Measurements from ENCODE around the gene RAI1. TPM values are rescaled to one million over a fixed set of nuclear protein-coding genes. Genes with fewer than 3 reads are reported as not detected.

RAI1 gene
- polyA plus RNA-seq, 1 donor, result 17.8 TPM

DNA sequence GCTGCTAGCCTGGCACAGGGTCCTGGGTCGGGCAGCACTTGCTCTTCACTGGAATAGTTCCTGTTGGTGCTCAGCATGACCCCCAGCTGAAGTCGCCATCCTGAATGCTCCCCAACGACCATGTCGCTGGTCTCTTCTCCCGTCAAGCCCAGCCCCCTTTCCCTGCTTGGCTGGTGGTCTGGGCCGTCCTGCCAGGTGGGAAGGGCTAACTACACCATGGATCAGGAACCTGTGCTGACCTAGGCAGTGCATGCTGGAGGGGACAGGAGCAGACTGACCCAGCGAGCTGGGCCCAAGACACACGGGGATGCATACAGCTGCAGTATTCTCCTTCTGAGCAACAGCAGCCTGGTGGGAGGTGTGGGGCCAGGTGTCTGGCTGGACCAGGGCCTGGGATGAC, 164.7 kb downstream of the RAI1 start:
- DNase-seq (ENCODE audit: low read depth), result no peak

DNA sequence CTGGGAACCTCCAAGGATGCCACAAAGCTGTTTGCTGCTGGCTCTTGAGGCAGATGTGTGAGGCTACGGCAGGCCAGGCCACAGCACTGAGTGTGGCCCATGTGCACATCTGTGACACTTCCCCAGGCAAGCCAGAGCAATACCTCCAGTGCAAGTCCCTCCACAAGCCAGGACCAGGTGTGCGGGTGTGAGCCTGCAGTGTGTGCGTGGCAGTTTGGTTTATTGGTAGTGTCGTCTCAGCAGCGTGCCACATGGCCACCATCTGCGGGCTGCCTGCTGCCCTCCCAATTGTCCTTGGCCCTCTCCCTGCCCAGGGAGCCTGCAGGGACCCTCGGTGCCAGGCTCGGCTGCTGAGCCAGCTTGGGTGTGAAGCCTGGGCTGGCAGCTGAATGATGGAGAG, 165.4 kb downstream of the RAI1 start:
- DNase-seq (ENCODE audit: low read depth), result no peak

DNA sequence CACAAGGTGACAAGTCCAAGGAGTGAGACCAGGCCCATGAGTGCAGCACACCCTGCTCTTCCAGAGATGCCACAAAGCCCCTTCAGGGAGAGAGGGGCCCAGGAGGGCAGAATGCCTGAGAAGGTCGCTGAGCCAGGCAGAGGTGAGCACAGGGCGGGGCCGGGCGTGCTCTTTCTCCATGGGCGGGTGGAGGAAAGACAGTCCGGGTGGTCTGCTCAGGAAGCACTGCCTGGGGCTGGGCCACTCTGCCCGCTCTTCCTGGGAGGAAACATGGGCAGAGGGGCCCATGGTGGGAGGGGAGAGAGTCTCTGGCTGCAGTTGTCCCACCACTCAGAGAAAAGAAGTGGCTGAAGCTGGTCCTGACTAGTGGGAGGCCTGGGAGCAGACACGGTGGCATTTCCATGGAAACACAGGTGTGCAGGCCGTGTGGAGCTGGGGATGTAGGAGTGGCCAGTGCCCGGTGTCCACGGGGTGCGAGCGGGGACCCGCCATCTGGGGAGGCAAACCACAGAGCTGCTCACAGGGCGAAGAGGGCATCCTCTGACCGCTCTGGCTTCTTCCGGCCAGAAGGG, 165.9 kb downstream of the RAI1 start:
- DNase-seq (ENCODE audit: low read depth), result no peak

DNA sequence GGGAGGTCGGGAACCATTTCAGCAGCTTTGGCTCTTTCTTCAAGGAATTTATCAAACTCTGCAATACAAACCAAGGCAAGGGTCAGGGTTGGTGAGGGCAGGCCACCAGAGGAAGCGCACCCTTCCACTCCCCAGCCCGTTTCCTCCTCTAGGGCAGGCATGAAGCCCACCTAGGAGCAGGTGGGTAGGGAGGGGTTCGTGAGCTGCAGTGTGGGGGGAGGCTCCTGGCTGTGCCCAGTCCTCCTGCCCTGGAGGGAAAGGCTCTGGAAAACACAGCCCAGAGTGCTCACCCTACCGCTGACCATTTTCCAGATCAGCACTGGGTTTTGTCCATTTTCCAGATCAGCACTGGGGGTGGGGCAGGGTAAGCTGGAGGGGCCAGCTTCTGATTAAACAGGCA, 166.5 kb downstream of the RAI1 start:
- no peak for DNase-seq (ENCODE audit: low read depth)

DNA sequence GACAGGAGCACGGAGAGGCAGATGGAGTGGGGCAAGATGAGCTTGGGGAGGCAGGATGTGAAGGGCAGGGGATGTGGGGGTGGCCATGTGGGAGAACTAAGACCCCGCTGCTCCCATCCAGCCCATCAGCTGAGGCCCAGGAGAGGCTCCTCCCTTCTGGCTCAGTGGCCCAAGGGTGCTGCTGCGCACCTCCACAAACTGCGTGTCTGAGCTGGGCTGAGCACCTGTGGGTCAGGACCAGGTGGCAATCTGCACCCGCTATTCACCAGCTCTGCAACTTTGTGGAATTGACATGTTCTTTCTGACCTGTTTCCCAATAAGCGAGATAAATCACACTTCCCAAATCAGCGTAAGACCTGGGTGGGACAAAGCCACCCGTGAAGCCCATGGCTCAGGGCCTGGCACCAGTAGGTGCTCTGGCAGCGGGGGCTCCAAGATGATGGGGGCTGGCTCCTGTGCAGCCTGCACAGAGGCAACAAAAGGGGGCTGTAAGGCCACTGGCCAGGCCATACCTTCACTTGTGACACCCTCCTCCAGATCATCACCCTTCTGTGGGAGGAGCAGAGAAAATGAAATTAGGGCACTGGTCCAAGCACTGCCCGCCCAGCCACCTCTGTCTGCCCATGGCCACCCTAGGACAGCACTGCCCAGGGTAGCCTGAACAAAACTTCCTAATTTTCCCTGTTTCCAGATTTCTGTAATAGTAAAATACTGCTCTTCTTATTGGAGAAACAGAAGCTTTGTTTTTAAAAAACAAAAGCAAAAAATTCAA, 167.2 kb downstream of the RAI1 start:
- DNase-seq (ENCODE audit: low read depth), result no peak

DNA sequence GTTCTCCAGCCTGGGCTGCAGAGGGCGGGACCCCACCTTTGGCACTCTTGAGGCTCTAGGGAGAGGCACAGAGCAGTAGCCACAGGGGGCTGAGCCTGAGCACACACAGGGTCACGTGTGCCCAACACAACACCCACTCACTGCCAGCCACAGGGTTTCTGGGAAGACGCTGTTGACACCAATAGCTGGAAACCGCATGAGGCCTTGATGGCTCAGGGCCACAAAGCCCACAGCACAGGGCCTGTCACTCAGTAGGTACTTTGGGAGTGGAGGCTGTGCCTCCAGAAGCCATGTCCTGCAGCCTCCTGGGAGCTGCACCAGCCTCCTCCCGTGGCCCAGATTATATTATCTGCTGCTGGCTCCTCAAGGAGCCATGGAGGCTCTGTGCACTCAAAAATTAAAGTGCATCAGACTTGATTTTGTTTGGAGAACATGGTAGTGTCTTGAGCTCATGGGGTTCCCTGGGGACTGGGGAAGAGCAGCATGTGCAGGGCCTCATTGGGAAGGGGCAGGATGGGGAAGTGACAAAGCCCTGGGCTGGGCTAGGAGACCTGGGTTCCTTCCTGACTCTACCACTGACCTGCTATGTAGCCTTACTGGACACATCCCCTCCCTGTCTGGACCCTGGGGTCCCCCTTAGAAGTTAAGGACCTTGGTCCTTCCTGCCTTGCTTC, 168.0 kb downstream of the RAI1 start:
- no peak for DNase-seq (ENCODE audit: low read depth)

DNA sequence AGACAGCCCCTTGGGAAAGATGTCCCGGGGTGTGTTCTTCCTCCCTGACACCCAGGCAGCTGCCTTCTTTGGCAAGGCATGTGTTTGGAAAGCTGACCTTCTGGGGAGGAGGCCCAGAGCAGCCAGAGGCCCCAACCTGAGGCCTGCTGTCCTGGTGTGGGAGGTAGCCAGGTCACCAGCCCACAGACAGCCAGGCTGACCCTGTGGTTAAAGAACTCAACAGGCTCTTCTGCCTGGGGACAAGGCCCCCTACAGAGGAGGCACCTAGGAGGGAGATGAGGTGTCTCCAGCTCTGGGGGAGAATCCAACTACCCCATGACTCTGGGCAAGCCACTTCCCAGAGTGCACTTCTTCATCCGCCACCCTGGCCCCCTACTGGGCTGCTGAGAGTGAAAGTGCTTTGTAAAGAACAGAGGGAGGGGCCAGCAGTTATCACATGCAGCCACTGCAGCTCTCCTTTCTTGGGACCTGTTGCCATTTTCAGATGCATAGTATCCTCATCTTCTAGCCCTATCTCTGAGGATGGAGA, 168.7 kb downstream of the RAI1 start:
- no peak for DNase-seq (ENCODE audit: low read depth)

DNA sequence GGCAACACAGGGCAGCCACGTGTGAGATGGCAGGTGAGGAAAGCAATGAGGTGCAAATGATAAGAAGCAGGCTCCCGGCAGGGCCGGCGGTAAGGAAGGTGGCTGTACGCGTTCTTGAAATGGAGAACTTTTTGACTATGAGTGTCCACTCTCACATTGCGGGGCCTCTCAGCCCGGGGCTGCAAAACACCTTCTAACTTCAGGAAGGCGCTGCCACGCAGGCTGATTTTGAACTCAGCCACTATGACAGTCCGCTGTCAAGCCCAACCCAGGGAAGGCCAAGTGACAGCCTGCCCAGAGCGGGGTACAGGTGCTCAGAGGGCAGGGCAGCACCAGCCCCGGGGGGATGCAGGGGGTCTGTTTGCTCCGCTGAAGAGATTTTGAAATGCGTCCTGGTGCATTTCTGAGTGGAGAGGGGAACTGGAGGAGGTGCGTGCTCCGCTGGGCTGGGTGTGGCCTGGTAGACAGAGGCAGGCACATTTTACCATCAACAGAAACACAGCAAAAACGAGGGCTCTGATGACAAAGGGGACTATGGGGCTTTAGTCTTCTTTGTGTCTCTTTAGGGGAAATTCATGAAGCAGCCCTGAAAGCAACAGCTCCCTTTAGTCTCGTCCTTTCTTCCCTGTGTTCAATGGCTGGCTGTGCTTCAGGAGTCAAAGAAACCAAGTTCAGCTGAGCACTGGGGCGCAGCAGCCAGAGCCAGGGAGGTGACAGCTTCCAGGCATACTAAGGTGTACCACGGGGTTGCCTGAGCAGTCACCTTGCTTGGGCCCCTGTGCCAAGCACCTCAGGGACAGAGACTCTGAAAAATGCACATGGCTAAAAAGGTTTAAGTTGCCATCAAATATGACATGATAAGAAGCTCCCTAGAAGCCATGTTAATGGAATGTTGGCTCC, 170.1 kb downstream of the RAI1 start:
- DNase-seq (ENCODE audit: low read depth), result no peak

DNA sequence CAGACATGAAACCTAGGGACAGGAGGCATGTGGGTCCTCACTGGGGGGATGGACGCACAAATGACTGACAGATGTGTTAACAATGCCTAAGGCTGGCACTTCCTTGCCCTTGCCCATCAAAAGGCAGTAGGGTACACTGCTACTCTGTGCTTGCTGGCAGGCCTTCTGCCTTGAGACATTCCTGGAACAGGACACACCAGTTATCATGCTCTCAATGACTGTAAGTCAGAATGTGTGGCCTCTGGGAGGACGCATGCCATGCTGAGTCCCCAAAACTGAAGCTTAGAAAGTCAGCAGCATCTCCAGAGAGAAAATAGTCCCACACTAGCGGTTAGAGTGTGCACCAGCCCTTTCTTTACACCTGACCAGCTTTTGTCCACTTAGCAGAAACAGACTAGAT, 171.7 kb downstream of the RAI1 start:
- DNase-seq (ENCODE audit: low read depth), result no peak

DNA sequence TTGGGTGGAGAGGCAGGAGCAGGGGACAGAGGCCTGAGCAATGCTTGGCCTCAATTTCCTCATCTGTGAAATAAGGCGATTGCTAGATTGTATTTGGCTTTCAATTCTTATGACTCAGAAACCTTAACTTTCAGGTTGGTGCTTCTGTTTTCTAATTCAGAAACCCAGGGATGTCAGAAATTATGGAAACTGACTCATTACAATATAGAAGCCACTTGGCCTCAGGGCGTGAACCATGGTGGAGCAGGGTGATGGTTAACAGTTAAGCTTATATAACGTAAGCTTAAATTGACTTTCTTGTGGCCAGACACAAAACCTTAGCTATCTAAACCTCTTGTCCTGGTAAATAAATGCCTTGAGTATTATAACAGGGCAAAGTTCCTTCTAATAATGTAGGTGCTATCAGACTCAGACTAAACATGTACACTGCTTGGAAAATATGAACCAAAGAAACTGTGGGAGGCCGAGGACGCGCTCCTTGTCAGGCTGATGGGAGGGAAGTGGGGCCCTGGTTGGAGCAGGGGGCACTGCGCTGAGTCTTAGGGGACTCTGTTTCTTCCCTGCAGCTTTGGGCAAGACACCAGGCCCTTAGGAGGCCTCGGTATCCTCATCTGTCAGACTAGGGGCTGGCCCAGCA, 172.7 kb downstream of the RAI1 start:
- DNase-seq (ENCODE audit: low read depth), result no peak

DNA sequence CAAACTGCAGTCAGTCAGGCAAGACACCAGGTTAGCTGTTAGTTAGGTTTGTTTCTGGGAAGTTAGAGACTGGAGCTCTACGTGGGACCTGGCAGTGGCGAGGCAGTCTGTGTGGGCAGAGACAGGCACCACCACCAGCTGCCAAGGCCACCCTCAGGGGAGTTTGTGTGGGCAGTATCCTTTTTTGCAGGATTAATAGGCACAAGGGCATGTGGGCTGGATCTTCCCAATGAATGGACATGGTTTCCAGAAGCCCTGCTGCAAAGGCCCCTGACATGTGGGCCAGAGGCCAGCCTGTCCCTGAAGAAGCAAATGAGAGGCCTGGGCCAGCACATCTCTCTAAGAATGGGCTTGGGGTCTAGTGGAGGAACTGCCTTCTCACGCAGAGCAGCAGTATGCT, 174.7 kb downstream of the RAI1 start:
- DNase-seq (ENCODE audit: low read depth), result no peak

DNA sequence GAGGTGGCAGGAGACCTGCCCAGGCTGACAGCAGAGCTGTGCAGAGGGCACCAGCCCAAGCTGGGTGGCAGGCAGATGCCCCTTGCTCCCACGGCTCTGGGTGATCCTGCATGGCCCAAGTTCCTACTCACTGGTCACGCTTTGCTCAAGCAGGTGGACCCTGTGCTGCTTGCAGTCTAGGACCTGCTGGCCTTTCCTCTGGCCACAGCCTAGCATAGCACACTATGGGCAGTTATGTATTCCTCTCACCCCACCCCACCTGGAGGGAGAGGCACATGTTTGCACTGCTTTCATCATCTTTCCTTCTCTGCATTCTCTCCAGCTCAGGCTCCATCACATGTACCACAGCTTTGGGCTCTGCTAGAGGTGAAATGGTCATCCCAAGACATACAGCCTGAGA, 175.1 kb downstream of the RAI1 start:
- no peak for DNase-seq (ENCODE audit: low read depth)

DNA sequence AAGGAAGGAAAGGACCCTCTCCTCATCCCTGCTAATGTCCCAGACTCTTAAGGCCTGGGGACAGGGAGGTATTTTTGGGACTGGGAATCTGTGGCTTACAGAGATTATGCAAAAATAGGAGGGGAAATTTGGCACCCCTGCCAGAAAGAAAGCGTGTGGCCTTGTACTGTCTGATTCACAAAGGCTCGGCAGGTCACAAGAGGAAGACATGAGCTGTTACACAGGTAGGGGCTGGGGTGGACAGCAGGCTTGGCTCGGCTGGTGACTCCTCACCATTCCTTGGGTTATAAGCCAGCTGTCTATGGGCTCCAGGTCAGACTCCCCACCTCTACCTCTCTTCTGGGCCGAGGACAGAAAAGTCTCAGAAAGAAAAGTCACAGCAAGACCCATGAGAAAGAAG, 176.2 kb downstream of the RAI1 start:
- DNase-seq (ENCODE audit: low read depth), result no peak

DNA sequence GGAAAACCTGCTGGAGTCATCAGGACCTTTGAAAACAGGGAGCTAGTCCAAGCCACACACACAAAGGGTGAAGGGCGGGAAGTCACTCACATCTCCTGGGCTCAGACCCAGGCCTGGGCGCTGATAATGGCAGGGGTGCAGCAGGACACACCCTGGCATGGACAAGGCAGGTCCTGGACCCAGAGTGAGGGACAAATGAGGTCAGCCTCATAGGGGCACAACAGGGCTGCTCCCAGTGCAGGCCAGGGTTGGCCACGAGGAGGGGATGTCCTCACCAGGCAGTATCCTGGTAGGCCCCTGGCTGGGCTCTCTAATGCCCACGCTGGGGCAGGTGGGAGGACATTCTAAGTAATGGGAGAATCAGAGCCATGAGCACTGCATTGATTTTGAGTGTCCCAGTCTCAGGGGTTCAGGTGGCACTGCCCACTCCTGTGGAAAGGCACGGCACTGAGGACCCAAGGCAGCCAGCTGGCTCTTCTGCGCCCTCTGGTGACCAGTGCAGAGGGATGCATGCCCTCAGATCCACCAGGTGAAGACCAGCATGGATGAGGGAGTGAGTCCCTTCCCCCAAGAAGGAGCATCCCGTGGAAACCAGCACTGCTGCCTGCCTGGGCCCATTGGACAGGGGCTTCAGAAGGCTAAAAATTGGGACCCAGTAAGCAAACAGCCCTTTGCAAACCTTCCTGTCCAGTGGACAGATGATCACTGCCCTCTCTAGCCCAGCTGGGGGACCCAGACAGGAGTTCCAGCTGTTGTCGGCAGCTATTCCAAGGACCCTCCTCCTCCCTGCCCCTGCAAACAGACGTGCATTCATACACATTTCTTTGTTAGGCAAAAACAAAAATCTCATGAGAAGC, 178.9 kb downstream of the RAI1 start:
- DNase-seq (ENCODE audit: low read depth), result no peak

DNA sequence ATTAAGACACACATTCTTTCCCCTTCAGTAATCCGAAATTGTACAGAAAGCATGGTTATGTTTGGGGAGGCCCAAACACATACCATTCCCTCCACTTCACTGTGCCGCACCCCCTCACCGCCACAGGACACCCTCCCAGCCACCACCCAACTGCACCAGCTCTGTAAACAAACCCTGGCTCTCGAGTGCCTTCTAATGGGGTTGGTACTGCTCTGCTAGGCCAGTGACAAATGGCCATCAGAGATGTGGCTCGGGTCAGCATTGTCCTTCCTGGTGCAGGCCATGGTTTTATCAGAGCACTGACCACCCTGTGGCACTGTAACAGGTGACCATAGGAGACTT, 179.5 kb downstream of the RAI1 start:
- DNase-seq (ENCODE audit: low read depth), result no peak

Other genes with a start within 250 kb of the RAI1 start
- 15.9 TPM for gene MED9, start 204.5 kb upstream of the RAI1 start, polyA plus RNA-seq (ENCODE audit: insufficient read length)
- 6.0 TPM for gene RASD1, start 185.1 kb upstream of the RAI1 start, polyA plus RNA-seq (ENCODE audit: insufficient read length)
- gene PEMT, start 89.8 kb upstream of the RAI1 start, polyA plus RNA-seq (ENCODE audit: insufficient read length), result 24.2 TPM
- gene SREBF1, start 155.5 kb downstream of the RAI1 start, polyA plus RNA-seq (ENCODE audit: insufficient read length), result 33.2 TPM